GM23338 (cell line): ENCODE measurements around the gene DCLK2. TPM values are rescaled to one million over a fixed set of nuclear protein-coding genes. Genes with fewer than 3 reads are reported as not detected.

Experiments
- ATAC-seq: fragments of 200-7000 bp; cut with Tn5 transposase; 3 replicates; pipeline ENCODE4 v1.9.1; 2020
- DNase-seq: peaks from one replicate; pipeline ENCODE4 v3.0.0-alpha.2; 2015; ENCODE audit warnings: low spot score
- H2AFZ ChIP-seq: fragments of 200-600 bp; sonication (generic); 2 replicates; pipeline ENCODE4 v1.8.0; 2016; ENCODE audit warnings: antibody characterized with exemption, mild to moderate bottlenecking, moderate library complexity
- H3F3A ChIP-seq: fragments of 200-600 bp; sonication (generic); replicated peaks from 2 replicates; pipeline ENCODE4 v1.8.0; 2017; ENCODE audit warnings: antibody characterized with exemption, mixed run types, low read depth
- H3K27ac ChIP-seq: fragments of 200-600 bp; sonication (generic); 2 replicates; pipeline ENCODE4 v1.6.1; 2016; ENCODE audit warnings: low read depth
- H3K27me3 ChIP-seq: fragments of 200-600 bp; sonication (generic); 2 replicates; pipeline ENCODE4 v1.8.0; 2016; ENCODE audit warnings: mild to moderate bottlenecking, mixed run types, moderate library complexity; ENCODE audit not compliant: insufficient read depth
- H3K36me3 ChIP-seq: fragments of 200-600 bp; sonication (generic); 2 replicates; pipeline ENCODE4 v1.8.0; 2016; ENCODE audit warnings: mild to moderate bottlenecking; ENCODE audit not compliant: insufficient read depth
- H3K4me1 ChIP-seq: fragments of 200-600 bp; sonication (generic); 2 replicates; pipeline ENCODE4 v1.8.0; 2016; ENCODE audit warnings: mild to moderate bottlenecking, moderate library complexity; ENCODE audit not compliant: insufficient read depth
- H3K4me2 ChIP-seq: fragments of 200-600 bp; sonication (generic); 2 replicates; pipeline ENCODE4 v1.7.1; 2017; ENCODE audit warnings: mixed run types
- H3K4me3 ChIP-seq: fragments of 200-600 bp; sonication (generic); 2 replicates; pipeline ENCODE4 v1.6.1; 2016; ENCODE audit warnings: mixed run types
- H3K79me2 ChIP-seq: fragments of 200-600 bp; sonication (generic); replicated peaks from 2 replicates; pipeline ENCODE4 v1.8.0; 2017; ENCODE audit warnings: mild to moderate bottlenecking; ENCODE audit not compliant: insufficient read depth
- H3K9me2 ChIP-seq: fragments of 200-600 bp; sonication (generic); 2 replicates; pipeline ENCODE4 v1.8.0; 2017; ENCODE audit not compliant: insufficient read depth
- H4K20me1 ChIP-seq: fragments of 200-600 bp; sonication (generic); replicated peaks from 2 replicates; pipeline ENCODE4 v1.8.0; 2017; ENCODE audit warnings: mild to moderate bottlenecking; ENCODE audit not compliant: insufficient read depth
- H3K27ac Mint-ChIP-seq: 2 replicates; pipeline ENCODE4 v1.8.0; 2020; ENCODE audit warnings: inconsistent platforms, mild to moderate bottlenecking, moderate library complexity, mixed read lengths
- H3K27me3 Mint-ChIP-seq: 3 replicates; pipeline ENCODE4 v1.8.0; 2022; ENCODE audit warnings: low read depth, mild to moderate bottlenecking, moderate library complexity, mixed read lengths, inconsistent platforms; ENCODE audit not compliant: insufficient read depth, poor library complexity
- H3K36me3 Mint-ChIP-seq: 3 replicates; pipeline ENCODE4 v1.8.0; 2021; ENCODE audit warnings: low read depth, mild to moderate bottlenecking, inconsistent platforms, moderate library complexity, mixed read lengths
- H3K4me1 Mint-ChIP-seq: 3 replicates; pipeline ENCODE4 v1.8.0; 2020; ENCODE audit warnings: mild to moderate bottlenecking, inconsistent platforms, mixed read lengths
- H3K4me3 Mint-ChIP-seq: 3 replicates; pipeline ENCODE4 v1.8.0; 2021; ENCODE audit warnings: moderate library complexity, mild to moderate bottlenecking, inconsistent platforms, mixed read lengths
- H3K9me3 Mint-ChIP-seq: 3 replicates; pipeline ENCODE4 v1.8.0; 2020; ENCODE audit warnings: moderate library complexity, mild to moderate bottlenecking, inconsistent platforms, mixed read lengths
- CTCF ChIP-seq, 2 experiments: fragments of 200-600 bp in 1 of 2; sonication (generic) in 1 of 2; conservative IDR thresholded peaks; 2 replicates each; pipeline versions ENCODE4 v1.5.1 to v1.6.1; 2016 to 2017; ENCODE audit warnings: antibody characterized with exemption in 2 of 2, low read depth in 2 of 2, mild to moderate bottlenecking in 2 of 2, moderate library complexity in 1 of 2
- EZH2 ChIP-seq: fragments of 200-600 bp; sonication (generic); IDR thresholded peaks from one replicate; pipeline ENCODE4 v1.8.0; 2017; ENCODE audit warnings: antibody characterized with exemption, mild to moderate bottlenecking, low read depth; ENCODE audit not compliant: unreplicated experiment
- EZH2phosphoT487 ChIP-seq: fragments of 200-600 bp; sonication (generic); IDR thresholded peaks from one replicate; pipeline ENCODE4 v1.8.1; 2018; ENCODE audit warnings: antibody characterized with exemption; ENCODE audit not compliant: unreplicated experiment
- NANOG ChIP-seq: IDR thresholded peaks from 2 replicates; pipeline ENCODE4 v1.6.1; 2016; ENCODE audit warnings: antibody characterized with exemption, borderline replicate concordance
- REST ChIP-seq: IDR thresholded peaks from one replicate; pipeline ENCODE4 v1.6.1; 2018; ENCODE audit warnings: antibody characterized with exemption; ENCODE audit not compliant: unreplicated experiment
- STAT1 ChIP-seq: IDR thresholded peaks from one replicate; pipeline ENCODE4 v1.6.1; 2016; ENCODE audit warnings: antibody characterized with exemption; ENCODE audit not compliant: unreplicated experiment
- ZNF462 ChIP-seq: fragments of 250-450 bp; sonication (Bioruptor Pico); IDR thresholded peaks from 2 replicates; pipeline ENCODE4 v1.5.0; 2020; ENCODE audit warnings: mild to moderate bottlenecking, moderate library complexity
- polyA plus RNA-seq: library from polyadenylated mRNA; unstranded; fragments of >200 nt; fragmentation: Nextera tagmentation; extraction: Ambion mirVana; gene quantifications from 2 replicates; pipeline ENCODE4 v1.2.1, GENCODE V29; 2016
- total RNA-seq: library from RNA; depleted of rRNA; stranded (reverse); fragments of >200 nt; shearing (Covaris generic); gene quantifications from 2 replicates; pipeline ENCODE4 v1.2.3, GENCODE V29; 2014

DCLK2 gene
- total and polyA plus RNA-seq, 2 experiments from 2014 or later, result 0.49 TPM; not detected in 1

- TF ChIP-seq CTCF (conservative IDR thresholded peaks at IDR 0.05; ENCODE audit: low read depth in 2 of 2), result peak; percentile 43 to 70
- no peak for TF ChIP-seq STAT1
- no peak for TF ChIP-seq REST
- Mint-ChIP-seq H3K4me1 (peaks cover 22% of the 10 kb centered on the region), H3K36me3 (no peaks in the 10 kb centered on the region), H3K27ac (no peak overlapping the region), H3K4me3 (no peak overlapping the region), H3K9me3 (no peaks in the 10 kb centered on the region; the same call in 2 of the 3 replicates), H3K27me3 (no peaks in the 10 kb centered on the region)
- H4K20me1 ChIP-seq, result no peaks in the 10 kb centered on the region
- ATAC-seq (peak; percentile 84), DNase-seq (peak; percentile 43)
- H3K27ac ChIP-seq, result no peak overlapping the region
- H3K36me3 ChIP-seq, result no peaks in the 10 kb centered on the region
- H2AFZ ChIP-seq, result peak overlapping the region; percentile 52; the same call in 1 of the 2 replicates
- no peak overlapping the region for H3K4me3 ChIP-seq
- peaks cover 18% of the 10 kb centered on the region for H3K4me1 ChIP-seq
- H3K79me2 ChIP-seq, result no peaks in the 10 kb centered on the region
- H3F3A ChIP-seq, result no peaks in the 10 kb centered on the region
- peaks cover 9% of the 10 kb centered on the region; the same call in 1 of the 2 replicates for H3K9me2 ChIP-seq
- no peak overlapping the region for H3K4me2 ChIP-seq
- no peaks in the 10 kb centered on the region for H3K27me3 ChIP-seq
These were observed 157.1 kb downstream of the DCLK2 start for GRCh38 chr4:150235317-150235716.

GRCh38 chr4:150235808-150236271 lies 157.6 kb downstream of the DCLK2 start:
- no peak overlapping the region for H3K27ac Mint-ChIP-seq
- no peaks in the 10 kb centered on the region; the same call in 2 of the 3 replicates for H3K9me3 Mint-ChIP-seq
- no peak overlapping the region for H3K4me3 ChIP-seq
- DNase-seq (no peak), ATAC-seq (peak; percentile 51; the same call in 2 of the 3 replicates)
- H3F3A ChIP-seq, result no peaks in the 10 kb centered on the region
- no peaks in the 10 kb centered on the region for H3K79me2 ChIP-seq
- H4K20me1 ChIP-seq, result no peaks in the 10 kb centered on the region
- peaks cover 9% of the 10 kb centered on the region; the same call in 1 of the 2 replicates for H3K9me2 ChIP-seq
- H3K36me3 ChIP-seq, result no peaks in the 10 kb centered on the region
- H3K27ac ChIP-seq, result no peak overlapping the region
- no peaks in the 10 kb centered on the region for H3K36me3 Mint-ChIP-seq
- no peaks in the 10 kb centered on the region for H3K27me3 ChIP-seq
- H2AFZ ChIP-seq, result no peak overlapping the region
- H3K4me1 Mint-ChIP-seq, result peaks cover 18% of the 10 kb centered on the region
- H3K4me1 ChIP-seq, result peaks cover 14% of the 10 kb centered on the region
- no peaks in the 10 kb centered on the region for H3K27me3 Mint-ChIP-seq
- no peak overlapping the region for H3K4me3 Mint-ChIP-seq
- no peak overlapping the region for H3K4me2 ChIP-seq
- TF ChIP-seq ZNF462 (no peak), EZH2 (no peak), NANOG (no peak), EZH2phosphoT487 (no peak)
